Endothelial cell of umbilical vein (primary cell): ENCODE results near the gene TPRG1L. TPM values are rescaled to one million over a fixed set of nuclear protein-coding genes. Genes with fewer than 3 reads are reported as not detected.

Source experiments
- BruUV-seq: library from RNA; stranded (reverse); fragments of 400-500 nt; replicated peaks from 2 replicates; lab custom pipeline; 2021; lab: Mats Ljungman, UMichigan
- CTCF ChIA-PET: fragments of 300-600, 350-600 bp; sonication (Branson Sonifier 250); formaldehyde crosslinking; loops from one replicate; lab custom pipeline; 2021; ENCODE audit warnings: antibody characterized with exemption, inconsistent platforms; lab: Charles Lee
- POLR2A ChIA-PET: fragments of 300-600, 350-600 bp; sonication (Branson Sonifier 250); formaldehyde crosslinking; loops from one replicate; lab custom pipeline; 2021; ENCODE audit warnings: antibody characterized with exemption, inconsistent platforms; lab: Charles Lee
- DNase-seq: peaks from one replicate; pipeline ENCODE4 v3.0.0-alpha.2; 2011; ENCODE audit warnings: low read depth, low spot score
- FAIRE-seq: peaks from 2 replicates; lab custom pipeline; 2011; peaks lifted over from hg19 to GRCh38; lab: Jason Lieb, UNC
- H2AFZ ChIP-seq: 2 replicates; pipeline ENCODE4 v1.6.0; 2012; ENCODE audit warnings: low read depth, low read length, control low read depth, inconsistent platforms
- H3K27ac ChIP-seq: 2 replicates; pipeline ENCODE4 v1.5.1; 2011; ENCODE audit warnings: low read depth, mild to moderate bottlenecking, control low read depth, low read length, moderate library complexity; ENCODE audit not compliant: insufficient read depth
- H3K27me3 ChIP-seq, 2 experiments: 2 replicates each; pipeline versions ENCODE4 v1.6.0 to v1.6.1; 2011; ENCODE audit warnings: low read length in 2 of 2, mixed read lengths in 1 of 2; ENCODE audit not compliant: control insufficient read depth in 2 of 2, insufficient read depth in 2 of 2
- H3K36me3 ChIP-seq, 2 experiments: 2 replicates in 1 of 2; 3 replicates in 1 of 2; pipeline ENCODE4 v1.5.1; 2011; ENCODE audit warnings: low read length in 2 of 2, mild to moderate bottlenecking in 1 of 2, moderate library complexity in 1 of 2; ENCODE audit not compliant: control insufficient read depth in 2 of 2, insufficient read depth in 2 of 2; ENCODE audit errors: extremely low read depth in 1 of 2
- H3K4me1 ChIP-seq: 3 replicates; pipeline ENCODE4 v1.5.1; 2011; ENCODE audit warnings: mild to moderate bottlenecking, low read length; ENCODE audit not compliant: control insufficient read depth, insufficient read depth; ENCODE audit errors: extremely low read depth
- H3K4me2 ChIP-seq: 2 replicates; pipeline ENCODE4 v1.6.1; 2011; ENCODE audit warnings: low read length, control low read depth, mixed read lengths; ENCODE audit not compliant: insufficient read depth
- H3K4me3 ChIP-seq, 3 experiments: fragments of 200-600 bp in 1 of 3; sonication (generic), shearing (Covaris generic) in 1 of 3; replicated peaks in 1 of 3; 2 replicates each; pipeline ENCODE4 v1.5.1; 2011 to 2016; ENCODE audit warnings: control low read depth in 3 of 3, low read length in 3 of 3, mild to moderate bottlenecking in 2 of 3, inconsistent platforms in 1 of 3, low read depth in 1 of 3, moderate library complexity in 1 of 3; ENCODE audit not compliant: insufficient read depth in 1 of 3
- H3K79me2 ChIP-seq: 2 replicates; pipeline ENCODE4 v1.6.0; 2012; ENCODE audit warnings: low read length, inconsistent platforms; ENCODE audit not compliant: control insufficient read depth, insufficient read depth
- H3K9ac ChIP-seq: replicated peaks from 2 replicates; pipeline ENCODE3; 2011; ENCODE audit warnings: low read length, control low read depth; ENCODE audit not compliant: insufficient read depth; ENCODE audit errors: extremely low read depth
- H3K9me1 ChIP-seq: replicated peaks from 3 replicates; pipeline ENCODE4 v1.6.0; 2011; ENCODE audit warnings: mild to moderate bottlenecking, low read length; ENCODE audit not compliant: control insufficient read depth, insufficient read depth; ENCODE audit errors: extremely low read depth
- H3K9me3 ChIP-seq: replicated peaks from 2 replicates; pipeline ENCODE4 v1.5.1; 2012; ENCODE audit warnings: low read length, inconsistent platforms; ENCODE audit not compliant: control insufficient read depth, insufficient read depth
- H4K20me1 ChIP-seq: replicated peaks from 2 replicates; pipeline ENCODE3; 2011; ENCODE audit warnings: mild to moderate bottlenecking, low read length; ENCODE audit not compliant: control insufficient read depth, insufficient read depth; ENCODE audit errors: extremely low read depth
- CTCF ChIP-seq, 2 donors: IDR thresholded peaks; 1 replicate in 1 of 2; 2 replicates in 1 of 2; pipeline ENCODE4 v1.5.1; 2011; ENCODE audit warnings: low read length in 2 of 2, mild to moderate bottlenecking in 2 of 2, moderate library complexity in 2 of 2, control low read depth in 1 of 2, inconsistent platforms in 1 of 2, low read depth in 1 of 2; ENCODE audit not compliant: insufficient read depth in 1 of 2; ENCODE audit errors: extremely low read depth in 1 of 2
- EZH2 ChIP-seq: IDR thresholded peaks from 2 replicates; pipeline ENCODE4 v1.6.1; 2012; ENCODE audit warnings: borderline replicate concordance, low read depth, mild to moderate bottlenecking, moderate library complexity, low read length, inconsistent platforms; ENCODE audit not compliant: severe bottlenecking
- FOS ChIP-seq: IDR thresholded peaks from 2 replicates; pipeline ENCODE4 v1.6.1; 2011; ENCODE audit warnings: mild to moderate bottlenecking, low read length, moderate library complexity, borderline replicate concordance; ENCODE audit not compliant: insufficient read depth
- GATA2 ChIP-seq: IDR thresholded peaks from 2 replicates; pipeline ENCODE4 v1.7.0; 2011; ENCODE audit warnings: low read depth, mild to moderate bottlenecking, moderate library complexity, mixed read lengths, low read length; ENCODE audit not compliant: insufficient read length, insufficient read depth
- JUN ChIP-seq: IDR thresholded peaks from 2 replicates; pipeline ENCODE4 v1.6.1; 2011; ENCODE audit warnings: borderline replicate concordance, low read depth; ENCODE audit not compliant: insufficient read length, insufficient read depth
- MAX ChIP-seq: IDR thresholded peaks from 2 replicates; pipeline ENCODE4 v1.6.1; 2011; ENCODE audit not compliant: insufficient read depth, insufficient read length
- MYC ChIP-seq: IDR thresholded peaks from one replicate; pipeline ENCODE4 v1.6.1; 2011; ENCODE audit warnings: mild to moderate bottlenecking, low read depth, low read length
- POLR2A ChIP-seq: IDR thresholded peaks from 2 replicates; pipeline ENCODE4 v1.6.1; 2012; ENCODE audit warnings: low read depth, mild to moderate bottlenecking, control low read depth, low read length
- POLR2AphosphoS5 ChIP-seq: IDR thresholded peaks from 2 replicates; pipeline ENCODE4 v1.6.1; 2012; ENCODE audit warnings: low read depth, mild to moderate bottlenecking, control low read depth, low read length, moderate library complexity; ENCODE audit not compliant: insufficient read depth
- dilution Hi-C: fragments of 300-500 bp; cut with MboI; formaldehyde crosslinking; loops from one replicate; pipeline ENCODE4 v1.15.0; 2019; ENCODE audit warnings: low sequenced_read_pairs; ENCODE audit not compliant: extremely low pct_ligation_motif_present
- intact Hi-C: fragments of 100-400 bp; cut with micrococcal nuclease; formaldehyde crosslinking; loops from one replicate; pipeline ENCODE4 v1.10.0; 2022
- polyA plus RNA-seq, 4 experiments: library from polyadenylated mRNA; depleted of rRNA in 3 of 4; stranded (reverse) in 3 of 4; unstranded in 1 of 4; fragments of >200 nt; gene quantifications; 2 replicates each; pipeline versions ENCODE4 v1.2.1 to v1.2.3, GENCODE V29; 2011 to 2012; ENCODE audit warnings: missing spikeins in 1 of 4
- total RNA-seq: library from RNA; stranded (reverse); gene quantifications from 2 replicates; pipeline ENCODE4 v1.2.3, GENCODE V29; 2021

Gene TPRG1L
- total and polyA plus RNA-seq, 2 donors (not counting 3 experiments of a cell fraction or from before 2014, with no cell fraction given) = 52.3 to 53.8 TPM

GRCh38 chr1:3657096-3657475 is 32.3 kb downstream of the TPRG1L start:
- intact Hi-C loops = no loop called here
- FAIRE-seq = no peak
- no peak overlapping the region for H3K4me2 ChIP-seq

More at GRCh38 chr1:3657096-3657475, 32.3 kb downstream of the TPRG1L start:
- no peak overlapping the region for H2AFZ ChIP-seq
- POLR2A ChIA-PET = no interaction called here
- no peaks in the 10 kb centered on the region for H3K79me2 ChIP-seq
- CTCF ChIA-PET = interaction anchor here (1.3 to 1.4 kb wide), 2 partner anchors 8 to 10 kb away, joined by 3 read pairs; no protein-coding TSS in a partner anchor
- H3K4me3 ChIP-seq = no peak overlapping the region
- no TSS peak for BruUV-seq
- no peaks in the 10 kb centered on the region for H3K9me1 ChIP-seq
- no peak overlapping the region for H3K27ac ChIP-seq
- no peak overlapping the region for H3K9ac ChIP-seq
- H3K36me3 ChIP-seq = no peaks in the 10 kb centered on the region
- no peak for TF ChIP-seq CTCF (IDR thresholded peaks at IDR 0.05; ENCODE audit: extremely low read depth in 1 of 2, insufficient read depth in 1 of 2, low read depth in 1 of 2, low read length in 2 of 2)
- no peak for TF ChIP-seq GATA2
- no peak for TF ChIP-seq POLR2A
- no peak for TF ChIP-seq FOS
- no peak for TF ChIP-seq MAX
- TF ChIP-seq MYC = no peak
- TF ChIP-seq POLR2AphosphoS5 = no peak
- TF ChIP-seq EZH2 = no peak
- TF ChIP-seq JUN = no peak
- no peak for DNase-seq
- H4K20me1 ChIP-seq = no peaks in the 10 kb centered on the region
- peaks cover 15 to 42% of the 10 kb centered on the region in 2 experiments for H3K27me3 ChIP-seq
- dilution Hi-C loops = no loop called here
- H3K4me1 ChIP-seq = no peaks in the 10 kb centered on the region
- no peaks in the 10 kb centered on the region for H3K9me3 ChIP-seq
